ENCODE results near the gene LTN1.
"Not testable (repeated sequence)": the region's sequence is repeated elsewhere in the genome, so short reads cannot be mapped to it uniquely, and the experiment has no call there.

Gene LTN1

DNA sequence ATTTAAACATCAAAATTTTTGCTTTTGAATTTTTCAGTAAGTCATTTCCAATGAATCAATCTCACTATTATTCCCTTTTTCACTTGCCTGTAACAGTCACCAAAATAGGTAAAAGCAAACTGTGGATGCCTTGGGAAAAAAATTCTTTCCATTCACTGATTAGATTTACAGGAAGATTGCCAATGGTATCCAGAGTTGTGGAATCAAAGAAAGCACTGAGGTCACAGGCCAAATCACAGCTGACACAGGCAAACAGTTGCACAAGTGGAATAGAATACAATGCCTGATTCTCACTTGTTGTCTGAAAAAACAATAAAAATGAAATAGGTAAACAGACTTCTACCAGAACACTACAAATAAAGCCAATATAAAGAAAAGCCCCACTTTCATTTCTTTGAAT is 48.4 kb downstream of the LTN1 start:
- no peaks in the 10 kb centered on the region for H3K9me3 ChIP-seq (ENCODE audit: control insufficient read depth, insufficient read depth, low read length)

DNA sequence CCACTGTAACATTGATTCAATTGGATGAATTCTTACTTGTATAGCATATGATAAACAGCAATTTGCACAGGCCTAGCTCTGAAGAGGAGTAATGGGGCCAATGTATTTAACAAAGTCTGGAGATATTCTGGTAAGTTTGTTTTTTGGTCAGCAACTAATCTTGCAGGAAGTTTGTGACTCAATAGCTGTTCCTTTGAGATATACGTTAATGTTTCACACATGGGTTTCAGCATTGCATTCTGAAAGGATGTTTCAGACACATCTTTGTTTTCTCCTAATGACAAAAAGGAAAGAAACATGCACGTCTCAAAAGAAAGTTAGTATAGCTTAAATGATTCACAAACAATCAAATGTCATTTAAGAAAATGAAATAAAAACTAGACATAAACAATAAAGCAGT is 49.0 kb downstream of the LTN1 start:
- H3K4me1 ChIP-seq (ENCODE audit: control insufficient read depth, insufficient read depth, low read length): no peaks in the 10 kb centered on the region
- H3K9me3 ChIP-seq (ENCODE audit: control insufficient read depth, insufficient read depth, low read length): no peaks in the 10 kb centered on the region
- H3K4me3 ChIP-seq (ENCODE audit: low read depth, low read length): no peak overlapping the region
- H3K9ac ChIP-seq (ENCODE audit: low read depth, low read length): no peak overlapping the region
- peaks cover 9% of the 10 kb centered on the region for H3K36me3 ChIP-seq (ENCODE audit: control insufficient read depth, insufficient read depth, low read length)
- H3K27me3 ChIP-seq (ENCODE audit: control insufficient read depth, insufficient read depth, low read length): no peaks in the 10 kb centered on the region

More for the DNA sequence above, 48.4 kb downstream of the LTN1 start:
- Histone ChIP-seq H3K9ac (ENCODE audit: low read depth, low read length) (no peak overlapping the region), H3K4me3 (ENCODE audit: low read depth, low read length) (no peak overlapping the region), H3K27me3 (ENCODE audit: control insufficient read depth, insufficient read depth, low read length) (no peaks in the 10 kb centered on the region), H3K36me3 (ENCODE audit: control insufficient read depth, insufficient read depth, low read length) (peaks cover 9% of the 10 kb centered on the region), H3K4me1 (ENCODE audit: control insufficient read depth, insufficient read depth, low read length) (no peaks in the 10 kb centered on the region)

DNA sequence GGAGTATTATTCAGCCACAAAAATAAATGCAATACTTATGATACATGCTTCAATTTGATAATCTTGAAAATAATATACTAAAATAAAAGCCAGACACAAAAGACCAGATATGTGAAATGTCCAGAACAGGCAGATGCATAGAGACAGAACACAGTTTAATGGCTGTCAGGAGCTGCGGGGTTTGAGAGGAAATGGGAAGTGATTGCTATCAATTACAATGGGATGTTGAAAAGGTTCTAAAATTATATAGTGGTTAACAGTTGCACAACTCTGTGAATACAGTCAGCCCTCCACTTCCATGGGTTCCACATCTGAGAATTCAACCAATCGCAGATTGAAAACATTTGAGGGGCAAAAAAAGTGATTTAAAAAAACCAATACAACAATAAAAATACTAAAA is 54.0 kb downstream of the LTN1 start:
- no peaks in the 10 kb centered on the region for H3K27me3 ChIP-seq (ENCODE audit: control insufficient read depth, insufficient read depth, low read length)
- no peaks in the 10 kb centered on the region for H3K36me3 ChIP-seq (ENCODE audit: control insufficient read depth, insufficient read depth, low read length)
- H3K9me3 ChIP-seq (ENCODE audit: control insufficient read depth, insufficient read depth, low read length): no peaks in the 10 kb centered on the region
- H3K4me1 ChIP-seq (ENCODE audit: control insufficient read depth, insufficient read depth, low read length): no peaks in the 10 kb centered on the region
- H3K4me3 ChIP-seq (ENCODE audit: low read depth, low read length): no peak overlapping the region
- H3K9ac ChIP-seq (ENCODE audit: low read depth, low read length): no peak overlapping the region

DNA sequence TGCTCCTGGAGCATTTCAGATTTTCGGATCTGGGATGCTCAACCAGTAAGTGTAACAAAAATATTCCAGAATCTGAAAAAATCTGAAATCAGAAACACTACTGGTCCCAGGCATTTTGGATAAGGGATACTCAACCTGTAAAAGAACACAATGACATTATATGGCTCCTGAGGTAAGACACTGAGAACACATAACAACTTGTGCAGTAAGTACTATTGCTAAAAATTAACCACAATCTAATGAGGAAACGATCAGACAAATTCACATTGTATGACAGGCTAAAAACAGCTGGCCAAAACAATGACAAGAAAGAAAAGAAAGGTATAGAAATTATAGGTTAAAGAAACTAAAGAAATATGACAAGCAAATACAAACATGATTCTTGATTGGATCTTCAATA is 54.9 kb downstream of the LTN1 start:
- no peak overlapping the region for H3K9ac ChIP-seq (ENCODE audit: low read depth, low read length)
- H3K4me3 ChIP-seq (ENCODE audit: low read depth, low read length): no peak overlapping the region
- H3K9me3 ChIP-seq (ENCODE audit: control insufficient read depth, insufficient read depth, low read length): no peaks in the 10 kb centered on the region
- H3K4me1 ChIP-seq (ENCODE audit: control insufficient read depth, insufficient read depth, low read length): no peaks in the 10 kb centered on the region
- H3K36me3 ChIP-seq (ENCODE audit: control insufficient read depth, insufficient read depth, low read length): no peaks in the 10 kb centered on the region
- H3K27me3 ChIP-seq (ENCODE audit: control insufficient read depth, insufficient read depth, low read length): no peaks in the 10 kb centered on the region

DNA sequence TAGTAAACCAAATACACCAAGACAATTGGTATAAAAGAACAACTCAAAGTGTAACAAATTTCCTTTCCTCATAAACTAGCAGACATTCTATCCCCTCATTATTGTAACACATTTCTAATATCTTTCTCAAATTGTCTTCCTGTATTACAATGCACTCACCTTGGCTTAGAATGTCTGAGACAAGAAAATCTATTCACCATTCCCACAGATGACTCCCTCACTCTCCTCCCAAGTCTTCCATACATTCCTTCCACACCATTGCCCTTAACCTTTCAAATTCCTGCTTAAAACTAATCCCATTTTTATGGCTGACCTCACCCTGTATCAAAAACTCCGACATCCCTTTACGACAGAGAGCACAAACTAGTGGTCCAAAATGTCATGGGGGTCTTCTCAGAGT is 56.0 kb downstream of the LTN1 start:
- H3K4me3 ChIP-seq (ENCODE audit: low read depth, low read length): no peak overlapping the region
- no peaks in the 10 kb centered on the region for H3K9me3 ChIP-seq (ENCODE audit: control insufficient read depth, insufficient read depth, low read length)
- no peaks in the 10 kb centered on the region for H3K27me3 ChIP-seq (ENCODE audit: control insufficient read depth, insufficient read depth, low read length)
- H3K9ac ChIP-seq (ENCODE audit: low read depth, low read length): no peak overlapping the region
- no peaks in the 10 kb centered on the region for H3K36me3 ChIP-seq (ENCODE audit: control insufficient read depth, insufficient read depth, low read length)
- no peaks in the 10 kb centered on the region for H3K4me1 ChIP-seq (ENCODE audit: control insufficient read depth, insufficient read depth, low read length)

DNA sequence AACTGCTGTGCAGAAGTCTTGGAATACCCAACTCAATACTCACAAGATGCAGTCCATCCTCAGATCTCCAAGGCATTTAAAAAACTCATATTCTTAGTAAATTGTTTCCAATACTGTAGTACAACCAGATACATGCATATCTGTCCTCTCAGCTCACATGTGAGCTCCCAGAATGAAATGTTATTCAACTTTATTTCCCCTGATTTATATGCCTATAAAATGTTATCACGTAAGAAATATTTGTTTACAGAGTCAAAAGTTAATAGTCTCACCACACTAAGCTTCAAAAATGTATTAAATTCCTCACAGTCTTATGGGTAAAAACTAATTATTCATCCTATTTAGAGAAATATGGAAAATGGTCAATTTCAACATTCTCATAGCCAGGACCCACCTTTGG is 56.6 kb downstream of the LTN1 start:
- Histone ChIP-seq H3K4me1 (ENCODE audit: control insufficient read depth, insufficient read depth, low read length) (no peaks in the 10 kb centered on the region), H3K36me3 (ENCODE audit: control insufficient read depth, insufficient read depth, low read length) (no peaks in the 10 kb centered on the region), H3K27me3 (ENCODE audit: control insufficient read depth, insufficient read depth, low read length) (no peaks in the 10 kb centered on the region), H3K9me3 (ENCODE audit: control insufficient read depth, insufficient read depth, low read length) (no peaks in the 10 kb centered on the region), H3K4me3 (ENCODE audit: low read depth, low read length) (no peak overlapping the region), H3K9ac (ENCODE audit: low read depth, low read length) (no peak overlapping the region)

DNA sequence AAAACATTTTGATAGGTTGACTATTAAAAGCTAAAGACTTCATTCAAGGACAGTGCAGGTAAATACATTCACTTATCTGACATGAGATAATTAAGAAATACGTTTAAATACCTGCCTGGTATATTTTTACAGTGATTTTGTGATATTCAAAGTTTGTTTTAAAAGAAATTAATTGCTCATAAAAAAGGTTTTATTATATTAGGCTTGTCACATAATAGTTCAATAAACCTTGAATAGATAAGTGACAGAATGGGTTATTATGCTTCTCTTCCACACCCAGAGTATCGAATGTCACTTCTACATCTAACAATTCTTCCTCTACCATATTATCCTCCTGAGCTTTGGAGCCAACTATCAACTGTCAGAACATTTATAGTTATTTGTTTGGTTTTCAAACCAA is 60.0 kb downstream of the LTN1 start:
- H3K36me3 ChIP-seq (ENCODE audit: control insufficient read depth, insufficient read depth, low read length): no peaks in the 10 kb centered on the region
- H3K4me1 ChIP-seq (ENCODE audit: control insufficient read depth, insufficient read depth, low read length): no peaks in the 10 kb centered on the region
- no peak overlapping the region for H3K9ac ChIP-seq (ENCODE audit: low read depth, low read length)
- H3K9me3 ChIP-seq (ENCODE audit: control insufficient read depth, insufficient read depth, low read length): no peaks in the 10 kb centered on the region
- H3K27me3 ChIP-seq (ENCODE audit: control insufficient read depth, insufficient read depth, low read length): no peaks in the 10 kb centered on the region
- no peak overlapping the region for H3K4me3 ChIP-seq (ENCODE audit: low read depth, low read length)

DNA sequence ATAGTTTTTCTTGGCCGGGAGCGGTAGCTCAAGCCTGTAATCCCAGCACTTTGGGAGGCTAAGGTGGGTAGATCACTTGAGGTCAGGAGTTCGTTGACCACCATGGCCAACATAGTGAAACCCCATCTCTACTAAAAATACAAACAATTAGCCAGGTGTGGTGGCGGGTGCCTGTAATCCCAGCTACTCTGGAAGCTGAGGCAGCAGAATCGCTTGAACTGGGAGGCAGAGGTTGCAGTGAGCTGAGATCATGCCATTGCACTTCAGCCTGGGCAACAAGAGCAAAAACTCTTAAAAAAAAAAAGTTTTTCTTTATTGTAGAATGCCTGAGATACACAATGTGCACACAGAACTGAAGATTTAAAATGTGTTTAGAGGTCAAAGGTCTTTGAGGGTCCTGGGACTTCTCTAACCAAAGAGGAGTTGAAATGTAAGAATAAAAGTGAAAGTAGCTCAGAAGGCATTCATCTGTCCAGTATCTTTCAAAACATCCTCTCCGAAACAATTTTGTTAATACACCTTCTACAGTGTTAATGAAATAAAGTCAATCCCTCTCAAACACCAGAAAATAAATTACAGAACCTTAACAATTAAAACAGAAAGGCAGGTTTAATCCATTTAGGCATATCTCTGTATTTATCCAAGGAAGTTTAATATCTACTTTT is 60.8 kb downstream of the LTN1 start:
- H3K36me3 ChIP-seq (ENCODE audit: control insufficient read depth, insufficient read depth, low read length); H3K27me3 ChIP-seq (ENCODE audit: control insufficient read depth, insufficient read depth, low read length); H3K9ac ChIP-seq (ENCODE audit: low read depth, low read length); H3K9me3 ChIP-seq (ENCODE audit: control insufficient read depth, insufficient read depth, low read length); H3K4me1 ChIP-seq (ENCODE audit: control insufficient read depth, insufficient read depth, low read length); H3K4me3 ChIP-seq (ENCODE audit: low read depth, low read length): not testable (repeated sequence)

DNA sequence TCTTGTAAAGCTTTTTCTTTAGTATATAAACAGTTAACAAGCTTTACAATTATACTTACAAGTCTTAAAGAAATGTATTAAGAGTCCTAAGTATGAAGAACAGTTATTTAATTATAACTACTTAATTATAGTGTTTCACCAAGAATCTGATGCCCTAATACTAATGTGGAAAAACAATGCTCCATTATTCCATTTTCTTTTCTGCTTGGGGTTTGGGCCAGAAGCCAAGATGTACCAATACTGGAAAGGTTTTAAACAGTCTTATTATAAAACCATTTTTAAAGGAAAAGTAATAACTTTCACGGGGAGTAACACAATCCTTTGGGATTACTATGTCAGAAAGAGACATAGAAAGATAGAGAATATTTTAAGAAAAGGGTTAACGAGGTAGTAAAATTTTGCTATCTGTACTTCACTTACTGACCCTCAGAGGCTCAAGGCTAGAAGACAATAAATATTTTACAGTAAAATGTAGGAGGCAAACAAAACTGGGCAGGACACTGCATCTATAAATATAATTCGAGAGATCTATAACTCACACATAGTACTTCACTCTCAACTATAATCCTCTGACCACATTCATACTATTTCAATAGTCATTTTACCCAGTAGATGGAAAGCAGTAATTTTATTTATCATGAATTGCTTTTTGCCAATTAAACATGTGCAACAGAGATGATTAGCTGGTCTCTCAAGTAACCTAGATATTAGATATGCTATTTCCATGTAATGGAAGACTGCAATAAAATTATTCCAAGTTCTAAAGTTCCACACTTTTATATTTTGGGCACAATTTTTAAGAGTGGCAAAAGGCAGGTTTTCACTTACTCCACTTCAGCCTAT is 63.9 kb downstream of the LTN1 start:
- Histone ChIP-seq H3K36me3 (ENCODE audit: control insufficient read depth, insufficient read depth, low read length) (no peaks in the 10 kb centered on the region), H3K9ac (ENCODE audit: low read depth, low read length) (no peak overlapping the region), H3K27me3 (ENCODE audit: control insufficient read depth, insufficient read depth, low read length) (no peaks in the 10 kb centered on the region), H3K4me3 (ENCODE audit: low read depth, low read length) (no peak overlapping the region), H3K4me1 (ENCODE audit: control insufficient read depth, insufficient read depth, low read length) (no peaks in the 10 kb centered on the region), H3K9me3 (ENCODE audit: control insufficient read depth, insufficient read depth, low read length) (no peaks in the 10 kb centered on the region)

DNA sequence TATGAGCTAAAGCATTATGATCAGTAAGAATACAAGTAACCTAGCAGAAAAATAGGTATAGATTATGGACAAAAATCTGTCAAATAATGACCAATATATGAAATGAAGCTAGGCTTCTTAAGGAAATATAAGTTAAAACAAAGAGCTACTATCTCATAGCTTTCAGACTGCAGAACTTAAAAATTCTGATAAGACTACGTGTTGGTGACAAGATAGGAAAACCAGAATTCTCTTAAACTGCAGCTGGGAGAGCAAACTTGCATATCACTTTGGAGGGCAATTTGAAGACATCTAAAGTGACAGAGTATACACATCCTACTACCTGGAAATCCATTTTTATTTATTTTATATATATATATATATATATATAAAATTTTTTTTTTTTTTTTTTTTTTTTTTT is 65.5 kb downstream of the LTN1 start:
- no peak overlapping the region for H3K9ac ChIP-seq (ENCODE audit: low read depth, low read length)
- H3K4me1 ChIP-seq (ENCODE audit: control insufficient read depth, insufficient read depth, low read length): peaks cover 6% of the 10 kb centered on the region
- H3K9me3 ChIP-seq (ENCODE audit: control insufficient read depth, insufficient read depth, low read length): no peaks in the 10 kb centered on the region
- no peaks in the 10 kb centered on the region for H3K36me3 ChIP-seq (ENCODE audit: control insufficient read depth, insufficient read depth, low read length)
- no peak overlapping the region for H3K4me3 ChIP-seq (ENCODE audit: low read depth, low read length)
- H3K27me3 ChIP-seq (ENCODE audit: control insufficient read depth, insufficient read depth, low read length): no peaks in the 10 kb centered on the region

DNA sequence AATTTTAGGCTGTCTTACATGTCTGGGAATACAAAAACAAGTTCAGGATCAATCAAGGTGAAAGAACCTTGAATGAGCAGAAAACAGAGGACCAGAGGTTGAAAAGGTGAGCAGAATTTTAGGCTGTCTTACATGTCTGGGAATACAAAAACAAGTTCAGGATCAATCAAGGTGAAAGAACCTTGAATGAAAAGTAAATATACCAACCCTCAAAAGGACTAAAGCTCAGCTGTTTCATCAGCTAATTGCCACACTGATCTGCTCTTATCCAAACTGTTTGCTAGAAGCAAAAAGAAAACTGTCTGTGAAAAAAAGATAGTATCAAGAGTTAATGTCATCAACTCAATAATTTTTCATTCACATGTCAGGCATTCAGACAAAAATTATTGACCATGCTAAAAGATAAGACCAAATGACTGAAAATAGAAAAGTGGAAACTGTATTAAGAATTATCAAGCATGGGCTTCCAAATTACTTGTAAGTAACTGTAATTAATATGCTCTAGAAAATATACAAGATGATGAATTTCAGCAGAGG is 69.2 kb downstream of the LTN1 start:
- Histone ChIP-seq H3K4me3 (ENCODE audit: low read depth, low read length) (no peak overlapping the region), H3K4me1 (ENCODE audit: control insufficient read depth, insufficient read depth, low read length) (peaks cover 6% of the 10 kb centered on the region), H3K9me3 (ENCODE audit: control insufficient read depth, insufficient read depth, low read length) (no peaks in the 10 kb centered on the region), H3K27me3 (ENCODE audit: control insufficient read depth, insufficient read depth, low read length) (no peaks in the 10 kb centered on the region), H3K36me3 (ENCODE audit: control insufficient read depth, insufficient read depth, low read length) (no peaks in the 10 kb centered on the region), H3K9ac (ENCODE audit: low read depth, low read length) (no peak overlapping the region)

DNA sequence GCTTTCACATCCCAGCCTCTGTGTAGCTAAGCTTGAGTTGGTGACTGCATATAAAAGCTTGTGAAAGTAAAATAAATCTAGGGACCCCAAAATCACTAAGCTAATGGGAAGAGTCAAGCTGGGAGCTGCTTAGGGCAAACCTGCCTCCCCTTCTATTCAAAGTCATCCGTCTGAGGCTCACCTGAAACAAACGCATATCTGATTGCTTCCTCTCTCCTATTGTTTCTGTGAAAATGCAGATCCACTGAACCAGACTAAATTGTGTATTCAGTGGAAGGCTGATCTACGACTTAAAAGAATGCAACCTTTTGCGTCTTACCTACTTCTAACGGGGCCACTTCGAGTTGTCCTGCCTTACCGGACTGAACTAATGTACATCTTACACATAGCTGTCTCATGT is 70.3 kb downstream of the LTN1 start:
- Histone ChIP-seq H3K9me3 (ENCODE audit: control insufficient read depth, insufficient read depth, low read length) (no peaks in the 10 kb centered on the region), H3K4me1 (ENCODE audit: control insufficient read depth, insufficient read depth, low read length) (peaks cover 6% of the 10 kb centered on the region), H3K4me3 (ENCODE audit: low read depth, low read length) (no peak overlapping the region), H3K9ac (ENCODE audit: low read depth, low read length) (no peak overlapping the region), H3K27me3 (ENCODE audit: control insufficient read depth, insufficient read depth, low read length) (no peaks in the 10 kb centered on the region), H3K36me3 (ENCODE audit: control insufficient read depth, insufficient read depth, low read length) (no peaks in the 10 kb centered on the region)
